ENCODE measurements around the gene ATF6. TPM values are rescaled to one million over a fixed set of nuclear protein-coding genes. Genes with fewer than 3 reads are reported as not detected.

Gene ATF6
- total RNA-seq, 4 donors from 2014 or later = 13.4 to 24.8 (median 17.6) TPM

DNA sequence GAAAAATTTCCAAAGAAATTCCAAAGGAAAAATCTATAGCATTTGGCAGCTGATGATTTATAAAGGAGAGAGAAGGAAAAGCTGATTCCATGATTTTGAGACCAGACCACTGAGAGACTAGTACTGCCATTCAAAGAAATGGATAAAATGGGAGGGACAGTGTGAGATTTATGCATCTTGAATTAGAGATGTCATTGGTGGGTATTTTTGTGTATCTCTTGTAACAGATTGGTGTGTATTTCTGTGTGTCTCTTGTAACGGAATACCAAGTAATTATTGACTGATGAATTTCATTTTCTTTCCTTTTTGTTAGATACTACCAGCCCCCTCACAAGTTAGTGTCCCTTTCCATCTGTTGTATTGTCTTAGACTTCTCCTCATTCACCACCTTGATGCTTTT, 155.4 kb downstream of the ATF6 start:
- DNase-seq = no peak
- Histone ChIP-seq H3K27me3 (no peaks in the 10 kb centered on the region), H3K4me3 (no peak overlapping the region), H3K36me3 (peaks cover 0 to 10% (median 0%) of the 10 kb centered on the region in 3 donors), H3K9me3 (no peaks in the 10 kb centered on the region), H3K27ac (no peak overlapping the region), H3K4me1 (peaks cover 0 to 4% (median 0%) of the 10 kb centered on the region in 3 donors)
- intact Hi-C loops (cut with DNase I) = no loop called here
- WGBS, 2 donors = 86 to 96% methylated on average over 1 of the region's 1 CpG
- no peak for TF ChIP-seq POLR2A (IDR thresholded peaks at IDR 0.05)
- TF ChIP-seq, protein P1, sequence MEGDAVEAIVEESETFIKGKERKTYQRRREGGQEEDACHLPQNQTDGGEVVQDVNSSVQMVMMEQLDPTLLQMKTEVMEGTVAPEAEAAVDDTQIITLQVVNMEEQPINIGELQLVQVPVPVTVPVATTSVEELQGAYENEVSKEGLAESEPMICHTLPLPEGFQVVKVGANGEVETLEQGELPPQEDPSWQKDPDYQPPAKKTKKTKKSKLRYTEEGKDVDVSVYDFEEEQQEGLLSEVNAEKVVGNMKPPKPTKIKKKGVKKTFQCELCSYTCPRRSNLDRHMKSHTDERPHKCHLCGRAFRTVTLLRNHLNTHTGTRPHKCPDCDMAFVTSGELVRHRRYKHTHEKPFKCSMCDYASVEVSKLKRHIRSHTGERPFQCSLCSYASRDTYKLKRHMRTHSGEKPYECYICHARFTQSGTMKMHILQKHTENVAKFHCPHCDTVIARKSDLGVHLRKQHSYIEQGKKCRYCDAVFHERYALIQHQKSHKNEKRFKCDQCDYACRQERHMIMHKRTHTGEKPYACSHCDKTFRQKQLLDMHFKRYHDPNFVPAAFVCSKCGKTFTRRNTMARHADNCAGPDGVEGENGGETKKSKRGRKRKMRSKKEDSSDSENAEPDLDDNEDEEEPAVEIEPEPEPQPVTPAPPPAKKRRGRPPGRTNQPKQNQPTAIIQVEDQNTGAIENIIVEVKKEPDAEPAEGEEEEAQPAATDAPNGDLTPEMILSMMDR (IDR thresholded peaks at IDR 0.05) = no peak

GRCh38 chr1:161921990-161922389, 155.9 kb downstream of the ATF6 start:
- Histone ChIP-seq H3K9me3 (no peaks in the 10 kb centered on the region), H3K4me3 (no peak overlapping the region), H3K27me3 (no peaks in the 10 kb centered on the region), H3K4me1 (peaks cover 0 to 4% (median 0%) of the 10 kb centered on the region in 3 donors), H3K27ac (no peak overlapping the region), H3K36me3 (peaks cover 0 to 10% (median 0%) of the 10 kb centered on the region in 3 donors)
- DNase-seq = no peak
- WGBS, 2 donors = 40 to 55% methylated on average over 1 of the region's 1 CpG
- intact Hi-C loops (cut with DNase I) = no loop called here
- TF ChIP-seq POLR2A (IDR thresholded peaks at IDR 0.05) = no peak
- TF ChIP-seq, protein P1 (IDR thresholded peaks at IDR 0.05) = no peak

GRCh38 chr1:161928056-161928455, 161.9 kb downstream of the ATF6 start:
- peaks cover 0 to 4% (median 0%) of the 10 kb centered on the region in 3 donors for H3K4me1 ChIP-seq
- peaks cover 0 to 5% (median 0%) of the 10 kb centered on the region in 3 donors for H3K36me3 ChIP-seq
- no peak overlapping the region for H3K27ac ChIP-seq
- WGBS, 2 donors = 80 to 86% methylated on average over 2 of the region's 2 CpGs
- intact Hi-C loops (cut with DNase I) = no loop called here
- no peaks in the 10 kb centered on the region for H3K9me3 ChIP-seq
- H3K27me3 ChIP-seq = no peaks in the 10 kb centered on the region
- TF ChIP-seq POLR2A (IDR thresholded peaks at IDR 0.05) = no peak
- TF ChIP-seq, protein P1 (IDR thresholded peaks at IDR 0.05) = no peak
- no peak overlapping the region for H3K4me3 ChIP-seq
- DNase-seq = no peak

- H3K4me1 ChIP-seq = peaks cover 0 to 4% (median 0%) of the 10 kb centered on the region in 3 donors
- H3K27me3 ChIP-seq = no peaks in the 10 kb centered on the region
- no peak for DNase-seq
- H3K9me3 ChIP-seq = no peaks in the 10 kb centered on the region
- intact Hi-C loops (cut with DNase I) = no loop called here
- no peak overlapping the region for H3K27ac ChIP-seq
- no peak overlapping the region for H3K4me3 ChIP-seq
- WGBS, 2 donors = 90 to 95% methylated on average over 1 of the region's 1 CpG
- TF ChIP-seq POLR2A (IDR thresholded peaks at IDR 0.05) = no peak
- TF ChIP-seq, protein P1 (IDR thresholded peaks at IDR 0.05) = no peak
- H3K36me3 ChIP-seq = peaks cover 0 to 5% (median 0%) of the 10 kb centered on the region in 3 donors
Measured at GRCh38 chr1:161929137-161929536, 163.0 kb downstream of the ATF6 start.

- no peak overlapping the region for H3K4me3 ChIP-seq
- intact Hi-C loops (cut with DNase I) = no loop called here
- TF ChIP-seq, protein P1 (IDR thresholded peaks at IDR 0.05) = no peak
- TF ChIP-seq POLR2A (IDR thresholded peaks at IDR 0.05) = no peak
- H3K9me3 ChIP-seq = no peaks in the 10 kb centered on the region
- no peaks in the 10 kb centered on the region for H3K27me3 ChIP-seq
- no peaks in the 10 kb centered on the region for H3K4me1 ChIP-seq
- WGBS, 2 donors = 74 to 86% methylated on average over 1 of the region's 1 CpG
- H3K27ac ChIP-seq = no peak overlapping the region
- DNase-seq = no peak
- H3K36me3 ChIP-seq = peaks cover 0 to 5% (median 0%) of the 10 kb centered on the region in 3 donors
Measured at GRCh38 chr1:161930064-161930463, 163.9 kb downstream of the ATF6 start.
